Endothelial cell of hepatic sinusoid (primary cell): ENCODE data around the gene SLC17A9.

Experiments
- in situ Hi-C: cut with HindIII; loops from 2 replicates; pipeline ENCODE4 v1.10.0; 2017; ENCODE audit warnings: low sequenced_read_pairs

Gene SLC17A9

DNA sequence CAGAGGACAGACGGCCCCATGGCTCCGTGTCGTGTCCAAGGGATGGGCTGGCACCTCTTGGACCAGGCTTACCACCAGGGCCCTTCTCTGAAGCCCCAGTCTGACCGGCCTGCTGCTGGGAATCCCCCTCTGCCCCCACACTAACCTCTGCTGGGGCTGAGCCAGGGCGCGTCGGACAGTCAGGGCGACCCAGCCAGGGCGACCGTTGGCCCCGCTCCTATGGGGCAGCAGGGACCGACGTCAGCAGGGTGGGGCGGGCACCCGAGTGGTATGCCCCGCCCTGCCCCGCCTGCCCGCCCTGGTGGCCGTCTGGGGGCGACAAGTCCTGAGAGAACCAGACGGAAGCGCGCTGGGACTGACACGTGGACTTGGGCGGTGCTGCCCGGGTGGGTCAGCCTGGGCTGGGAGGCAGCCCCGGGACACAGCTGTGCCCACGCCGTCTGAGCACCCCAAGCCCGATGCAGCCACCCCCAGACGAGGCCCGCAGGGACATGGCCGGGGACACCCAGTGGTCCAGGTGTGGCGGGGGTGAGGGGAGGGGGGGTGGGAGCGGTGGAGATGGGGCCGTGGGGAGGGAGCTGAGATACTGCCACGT lies at the start of gene SLC17A9:
TSS of gene SLC17A9 (plus strand) at position 337 of the 595 bp plus-strand sequence. CDS start at position 459, 122 bp downstream.
- in situ Hi-C loops = no loop called here

DNA sequence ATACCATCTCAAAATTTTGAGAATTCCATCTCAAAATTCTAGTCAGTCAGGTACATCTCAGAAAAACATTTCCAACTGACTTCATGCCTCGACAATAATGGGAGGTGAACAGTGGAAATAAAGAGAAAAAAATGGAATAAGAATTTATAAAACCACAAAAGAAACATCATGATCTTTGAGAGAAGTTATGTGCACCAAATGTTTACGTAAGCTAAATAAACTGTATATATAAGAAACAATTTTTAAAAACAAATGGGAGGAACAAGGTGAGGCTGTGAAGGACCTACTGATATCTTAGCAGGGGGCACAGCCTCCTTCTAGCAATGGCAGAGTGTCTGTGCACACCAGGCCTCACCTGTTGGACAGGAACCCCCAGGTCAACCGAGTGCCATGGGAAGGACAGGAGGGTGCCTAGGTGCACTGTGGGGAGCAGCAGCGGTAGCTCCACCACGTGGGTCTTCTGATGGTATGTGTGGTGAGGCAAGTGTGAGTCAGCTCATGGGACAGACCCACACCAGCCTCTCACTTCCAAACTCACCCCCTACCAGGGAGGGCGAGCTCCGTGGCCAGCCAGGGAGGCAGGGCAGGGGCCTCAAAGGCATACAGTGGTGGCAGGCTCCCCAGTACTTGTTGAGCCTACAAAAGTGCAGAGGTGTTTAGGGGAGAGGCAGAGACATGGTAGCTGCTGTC lies 49.4 kb upstream of the SLC17A9 start:
- in situ Hi-C loops = no loop called here

DNA sequence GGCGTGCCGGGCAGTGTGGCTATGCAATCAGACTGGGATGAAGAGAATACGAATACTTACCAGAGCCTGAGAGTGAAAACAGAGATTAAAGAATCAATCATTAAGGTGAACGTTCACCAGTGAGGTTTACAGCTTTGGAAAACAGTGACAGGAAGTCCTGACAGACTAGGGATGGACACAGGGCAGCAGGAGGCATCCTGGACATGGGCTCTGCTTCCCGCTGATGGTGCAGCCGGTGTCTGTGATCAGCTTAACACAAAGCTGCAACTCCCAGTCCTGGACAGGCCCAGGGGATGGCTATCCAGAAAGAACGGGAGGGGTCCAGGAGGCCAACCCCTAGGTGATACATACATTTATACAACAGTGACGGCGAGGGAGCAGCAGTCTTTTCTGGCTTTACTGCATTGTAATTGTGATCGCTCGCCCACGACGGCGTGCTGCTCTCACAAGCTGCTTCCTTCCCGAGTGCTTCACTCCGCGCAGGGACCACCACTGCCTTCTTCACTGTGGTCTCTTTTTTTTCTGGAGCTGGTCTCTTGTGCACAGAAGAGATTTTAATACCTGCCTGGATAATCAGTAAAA lies 46.9 kb upstream of the SLC17A9 start:
- in situ Hi-C loops = no loop called here

- in situ Hi-C loops = no loop called here
Observed at GRCh38 chr20:62906209-62906608, 46.3 kb upstream of the SLC17A9 start.

DNA sequence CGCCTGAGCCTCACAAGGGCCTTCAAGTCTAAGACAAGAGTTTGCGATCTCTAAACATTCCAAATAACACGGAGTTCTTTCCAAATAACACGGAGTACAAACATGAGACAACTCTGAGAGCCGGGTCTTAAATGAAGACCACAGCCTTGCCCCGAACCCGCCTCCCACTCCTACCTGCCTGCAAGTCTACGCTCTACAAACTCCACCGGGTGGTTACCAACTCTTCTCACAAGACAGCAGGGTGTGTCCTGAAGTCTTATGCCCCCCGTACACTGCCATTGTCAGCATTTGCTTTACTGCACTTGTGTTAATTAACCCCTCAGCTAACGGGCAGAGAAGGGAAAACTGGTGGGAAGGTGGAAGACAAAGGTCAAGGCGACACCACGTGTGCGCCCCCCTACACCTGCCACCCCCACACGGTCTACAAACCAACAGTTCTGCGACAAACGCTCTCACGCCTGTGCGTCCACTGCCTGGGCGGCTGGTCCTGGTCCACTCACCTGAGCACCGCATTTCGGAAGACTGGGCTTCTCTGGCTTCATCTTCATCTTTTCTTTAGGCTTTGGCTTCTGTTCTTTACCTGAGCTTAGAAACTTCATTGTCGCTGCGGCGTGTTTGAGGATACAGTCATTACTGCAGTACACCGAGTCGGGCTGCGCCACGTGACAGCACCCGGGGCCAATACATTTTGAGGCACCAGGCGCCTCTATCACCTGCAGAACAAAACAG lies 45.7 kb upstream of the SLC17A9 start:
- in situ Hi-C loops = no loop called here

DNA sequence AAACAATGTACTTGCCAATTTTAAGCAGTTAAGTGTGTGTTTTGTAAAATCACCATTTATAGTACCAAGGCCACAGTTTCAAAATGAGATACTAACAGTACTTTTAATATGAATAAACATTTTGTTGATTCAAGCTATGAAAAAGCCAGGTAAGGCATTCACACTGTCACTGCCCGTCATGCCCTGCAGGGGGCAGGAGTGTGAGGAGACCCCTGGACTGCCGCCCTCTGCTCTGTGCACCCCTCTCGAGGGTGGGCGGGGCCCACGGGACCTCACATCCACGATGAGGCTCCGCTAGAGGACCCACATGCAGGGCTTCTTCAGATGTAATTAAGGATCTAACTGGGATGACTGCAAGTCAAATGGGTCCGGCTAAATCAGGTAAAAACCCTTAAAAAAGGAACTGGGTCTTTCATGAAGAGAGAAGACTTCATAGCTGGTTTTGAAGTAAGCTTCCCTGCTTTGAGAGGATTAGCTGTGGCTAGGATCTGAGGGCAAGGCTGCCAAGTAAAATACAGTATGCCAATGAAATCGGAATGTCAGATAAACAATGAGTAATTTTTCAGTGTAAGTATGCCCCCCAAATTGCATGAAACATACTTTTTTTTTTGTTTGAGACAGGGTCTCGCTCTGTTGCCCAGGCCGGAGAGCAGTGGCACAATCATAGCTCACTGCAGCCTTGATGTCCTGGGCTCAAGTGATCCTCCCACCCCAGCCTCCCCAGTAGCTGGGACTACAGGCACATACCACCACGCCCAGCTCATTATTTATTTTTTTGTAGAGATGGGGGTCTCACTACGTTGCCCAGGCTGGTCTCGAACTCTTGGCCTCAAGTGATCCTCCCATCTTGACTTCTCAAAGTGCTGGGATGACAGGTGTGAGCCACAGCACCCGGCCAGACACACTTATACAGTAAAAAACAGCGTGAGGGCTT lies 44.9 kb upstream of the SLC17A9 start:
- in situ Hi-C loops = no loop called here

DNA sequence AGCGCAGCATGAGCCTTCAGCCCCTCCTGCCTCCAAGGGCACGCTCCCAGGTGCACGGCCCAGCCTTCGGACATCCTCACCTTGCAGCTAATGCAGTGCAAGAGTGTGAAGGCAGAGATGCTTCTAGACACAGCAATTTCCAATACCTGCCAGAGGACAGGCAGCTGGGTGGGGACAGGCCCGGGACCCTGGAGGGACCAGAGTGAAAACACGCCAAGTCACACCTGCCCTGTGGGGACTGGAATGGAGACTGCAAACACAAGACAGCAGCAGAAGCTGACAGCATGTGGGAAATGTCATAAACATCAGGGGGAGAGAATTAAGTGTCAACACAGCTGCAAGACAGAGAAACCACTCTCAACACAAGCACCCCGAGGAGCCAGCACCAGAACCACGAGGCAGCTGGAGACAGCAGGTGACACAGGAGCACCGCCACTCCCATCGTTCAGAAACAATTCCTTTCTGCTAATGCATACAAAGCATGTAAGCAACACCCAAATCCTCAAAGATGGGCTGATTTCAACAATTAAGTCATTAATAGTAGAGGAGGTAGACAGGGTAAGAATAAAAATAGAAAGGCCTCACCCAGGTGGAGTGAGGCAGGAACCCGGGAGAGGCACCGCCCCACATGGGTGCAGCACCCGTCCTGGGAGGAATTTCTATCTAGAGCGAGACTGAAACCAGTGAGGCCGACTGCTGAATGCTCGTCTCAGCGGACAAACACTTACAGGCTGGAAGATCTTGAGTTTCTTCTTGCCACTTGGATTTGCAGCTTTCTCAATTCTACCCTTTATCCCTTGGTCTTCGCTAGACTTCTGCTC lies 43.3 kb upstream of the SLC17A9 start:
- in situ Hi-C loops = no loop called here

DNA sequence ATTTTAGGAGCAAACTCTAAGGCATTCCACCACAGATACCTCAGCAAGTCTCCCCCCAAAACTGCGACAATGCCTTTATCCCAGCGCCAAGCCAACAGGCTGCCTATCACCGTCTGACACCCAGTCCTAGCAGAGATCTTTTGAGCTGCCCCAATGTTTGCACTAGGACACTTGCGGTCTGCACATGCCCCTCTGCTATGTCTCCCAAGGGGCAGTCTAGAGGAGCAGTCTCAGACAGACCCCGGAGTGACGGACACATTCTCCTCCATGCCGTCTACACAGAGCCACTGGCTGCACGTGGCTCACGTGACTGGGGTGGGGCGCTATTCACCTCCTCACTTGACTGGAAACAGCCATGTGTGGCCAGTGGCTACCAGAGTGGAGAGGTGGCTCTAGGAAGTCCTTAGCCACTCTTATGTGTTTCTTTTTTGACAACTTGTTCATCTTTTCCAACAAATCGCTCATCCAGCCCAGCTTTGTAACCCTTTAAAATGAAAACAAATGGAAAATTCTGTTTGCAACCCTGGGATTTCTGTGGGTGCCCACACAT lies 42.2 kb upstream of the SLC17A9 start:
- in situ Hi-C loops = loop anchor here (5.0 to 10.0 kb wide), 2 partner anchors 55 to 93 kb away; partner anchors contain the start of gene COL9A3

DNA sequence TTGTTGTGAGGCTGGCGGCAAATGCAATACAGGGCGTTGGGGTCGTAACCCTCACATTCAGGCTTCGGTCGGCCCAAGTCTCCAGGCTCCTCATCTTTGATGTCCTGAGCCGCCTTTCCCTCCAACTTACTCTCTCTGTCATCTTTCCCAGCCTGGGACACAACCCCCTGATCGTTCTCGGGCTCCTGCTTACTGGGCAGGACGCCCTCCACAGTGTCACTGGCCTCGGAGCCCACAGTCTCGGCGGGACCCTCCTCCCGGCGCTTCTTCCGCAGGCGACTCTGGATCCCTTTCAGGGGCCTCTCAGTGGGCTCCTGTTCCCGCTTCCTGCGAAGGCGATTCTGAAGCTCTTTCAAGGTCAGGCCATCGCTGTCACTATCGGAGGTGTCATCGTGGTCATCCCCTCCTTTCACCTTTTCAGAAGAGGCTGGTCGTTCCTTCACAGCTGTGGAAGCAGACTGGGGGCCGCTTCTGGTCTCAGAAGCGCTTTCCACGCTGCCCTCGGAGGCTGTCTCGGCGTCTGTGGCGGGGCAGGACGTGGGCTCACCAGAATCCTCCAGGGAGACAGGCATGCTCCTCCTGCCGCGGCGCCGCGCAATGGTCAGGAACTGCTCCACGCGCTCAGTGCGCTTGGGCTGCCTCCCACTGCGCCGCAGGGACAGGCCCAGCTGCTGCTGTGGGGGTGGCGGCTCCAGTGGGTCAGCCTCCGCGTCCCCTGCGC lies 41.6 kb upstream of the SLC17A9 start:
- in situ Hi-C loops = loop anchor here (5.0 to 10.0 kb wide), 2 partner anchors 56 to 94 kb away; partner anchors contain the start of gene COL9A3

DNA sequence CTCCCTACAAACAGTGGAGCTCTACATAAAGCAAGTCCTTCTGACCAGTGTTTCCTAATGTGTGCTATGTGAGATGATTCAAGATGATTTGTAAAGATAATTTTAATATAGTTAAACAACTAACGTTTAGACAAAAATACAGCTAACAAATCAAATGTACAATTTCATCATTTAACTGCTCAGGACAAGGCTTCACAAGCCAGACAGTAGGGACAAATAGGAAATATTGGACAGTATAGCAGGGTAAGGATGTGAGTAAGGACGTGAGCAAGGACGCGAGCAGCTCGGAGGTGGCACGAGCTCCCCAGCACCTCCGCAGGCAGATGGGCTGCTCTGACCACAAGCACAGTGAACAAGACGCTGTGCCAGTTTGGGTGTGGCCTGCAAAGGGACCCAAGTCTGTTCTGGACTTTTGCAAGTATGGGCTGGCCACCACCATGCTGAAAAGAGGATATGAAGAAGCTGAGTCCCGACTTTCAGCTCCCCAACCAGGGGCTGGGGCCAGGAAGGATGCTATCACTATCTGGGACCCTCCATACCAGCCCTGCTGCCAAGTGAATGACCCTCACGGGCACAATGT lies 40.7 kb upstream of the SLC17A9 start:
- in situ Hi-C loops = loop anchor here (5.0 to 10.0 kb wide), 2 partner anchors 57 to 94 kb away; partner anchors contain the start of gene COL9A3

- in situ Hi-C loops = loop anchor here (5.0 to 10.0 kb wide), 2 partner anchors 58 to 96 kb away; partner anchors contain the start of gene COL9A3
Observed at GRCh38 chr20:62913043-62913630, 39.4 kb upstream of the SLC17A9 start.

DNA sequence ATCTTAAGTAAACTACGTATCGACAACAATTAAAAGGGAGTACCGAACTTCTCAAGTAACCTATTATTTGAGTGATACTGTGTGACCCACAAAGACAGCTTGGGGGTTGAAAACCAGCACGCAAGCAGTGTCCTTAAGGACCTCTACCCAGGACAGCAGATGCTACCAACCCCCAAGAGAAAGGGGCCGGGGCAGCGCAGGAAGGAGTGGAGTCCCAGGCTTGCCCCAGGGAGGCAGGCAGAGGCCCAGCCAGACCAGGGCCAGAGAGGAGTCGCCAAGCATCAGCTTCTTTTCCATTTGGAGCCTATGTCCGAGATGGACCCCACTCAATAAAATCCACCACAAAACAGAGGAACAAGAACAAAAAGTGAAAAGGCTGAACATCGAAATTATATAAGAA lies 38.1 kb upstream of the SLC17A9 start:
- in situ Hi-C loops = loop anchor here (5.0 to 10.0 kb wide), 2 partner anchors 60 to 97 kb away; partner anchors contain the start of gene COL9A3

DNA sequence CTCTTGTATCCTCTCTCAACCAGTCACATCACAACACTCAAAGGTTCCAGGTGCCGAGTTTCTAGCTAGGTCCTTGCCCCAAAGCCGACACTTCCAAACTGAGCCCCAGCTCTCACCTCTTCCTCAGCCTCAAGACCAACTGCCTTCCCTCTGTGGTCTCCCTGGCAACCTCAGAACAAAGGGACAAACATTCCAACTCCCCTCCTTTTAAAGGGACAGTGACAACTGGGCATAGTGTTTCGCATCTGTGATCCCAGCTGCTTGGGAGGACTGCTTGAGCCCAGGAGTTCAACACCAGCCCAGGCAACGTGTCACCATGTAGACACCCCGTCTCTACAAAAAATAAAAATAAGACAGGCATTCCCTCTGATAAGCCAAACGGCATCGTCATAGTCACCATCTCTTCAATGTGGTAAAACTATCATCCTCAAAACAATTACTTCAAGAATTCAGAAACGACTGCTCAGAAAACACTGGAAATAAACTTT lies 37.5 kb upstream of the SLC17A9 start:
- in situ Hi-C loops = loop anchor here (5.0 to 10.0 kb wide), 2 partner anchors 60 to 98 kb away; partner anchors contain the start of gene COL9A3

- in situ Hi-C loops = loop anchor here (10.0 kb wide), 1 partner anchor 62 kb away; no protein-coding TSS in a partner anchor
Observed at GRCh38 chr20:62916703-62917476, 35.6 kb upstream of the SLC17A9 start.

DNA sequence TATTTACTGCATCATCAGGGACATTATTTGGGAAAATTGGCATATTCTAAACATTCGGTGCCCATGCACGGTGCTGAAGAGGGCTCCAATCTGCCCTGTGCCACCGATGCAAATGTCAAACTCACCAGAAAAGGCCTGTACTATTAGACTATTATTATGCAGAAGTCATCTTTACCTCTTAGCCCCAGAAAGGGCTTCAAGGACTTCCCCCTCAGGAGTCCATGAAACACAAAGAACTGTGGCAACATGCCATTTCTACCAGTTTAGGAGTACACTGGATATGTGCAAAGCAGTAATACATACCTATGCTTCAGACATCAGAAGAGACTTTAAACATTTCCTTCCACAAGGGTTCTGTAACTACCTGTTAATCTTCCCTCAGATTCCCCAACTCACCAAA lies 34.8 kb upstream of the SLC17A9 start:
- in situ Hi-C loops = loop anchor here (10.0 kb wide), 1 partner anchor 63 kb away; no protein-coding TSS in a partner anchor

DNA sequence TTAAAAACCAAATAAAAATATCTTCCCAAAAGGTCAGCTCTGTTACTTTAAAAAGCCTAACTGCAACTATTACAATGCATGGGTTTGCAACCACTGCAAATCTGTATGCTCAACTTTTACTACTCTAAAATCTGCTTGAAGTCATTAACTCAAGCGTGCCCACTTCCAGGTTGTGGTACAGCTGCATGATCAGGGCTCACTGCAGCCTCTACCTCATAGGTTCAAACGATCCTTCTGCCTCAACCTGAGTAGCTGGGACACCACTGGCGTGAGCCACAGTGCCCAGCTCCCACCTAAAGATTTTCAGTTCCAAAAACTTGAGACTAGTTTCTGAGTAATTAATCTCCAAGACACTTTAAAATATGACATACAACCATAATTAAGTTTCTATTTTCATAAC lies 34.4 kb upstream of the SLC17A9 start:
- in situ Hi-C loops = loop anchor here (10.0 kb wide), 1 partner anchor 63 kb away; no protein-coding TSS in a partner anchor
